GM23338 (cell line): Measurements from ENCODE around the gene TMEM218. TPM values are rescaled to one million over a fixed set of nuclear protein-coding genes. Genes with fewer than 3 reads are reported as not detected.

Source experiments
- ATAC-seq: fragments of 200-7000 bp; cut with Tn5 transposase; 3 replicates; pipeline ENCODE4 v1.9.1; 2020
- DNase-seq: peaks from one replicate; pipeline ENCODE4 v3.0.0-alpha.2; 2015; ENCODE audit warnings: low spot score
- H2AFZ ChIP-seq: fragments of 200-600 bp; sonication (generic); 2 replicates; pipeline ENCODE4 v1.8.0; 2016; ENCODE audit warnings: antibody characterized with exemption, mild to moderate bottlenecking, moderate library complexity
- H3F3A ChIP-seq: fragments of 200-600 bp; sonication (generic); replicated peaks from 2 replicates; pipeline ENCODE4 v1.8.0; 2017; ENCODE audit warnings: antibody characterized with exemption, mixed run types, low read depth
- H3K27ac ChIP-seq: fragments of 200-600 bp; sonication (generic); 2 replicates; pipeline ENCODE4 v1.6.1; 2016; ENCODE audit warnings: low read depth
- H3K27me3 ChIP-seq: fragments of 200-600 bp; sonication (generic); 2 replicates; pipeline ENCODE4 v1.8.0; 2016; ENCODE audit warnings: mild to moderate bottlenecking, mixed run types, moderate library complexity; ENCODE audit not compliant: insufficient read depth
- H3K36me3 ChIP-seq: fragments of 200-600 bp; sonication (generic); 2 replicates; pipeline ENCODE4 v1.8.0; 2016; ENCODE audit warnings: mild to moderate bottlenecking; ENCODE audit not compliant: insufficient read depth
- H3K4me1 ChIP-seq: fragments of 200-600 bp; sonication (generic); 2 replicates; pipeline ENCODE4 v1.8.0; 2016; ENCODE audit warnings: mild to moderate bottlenecking, moderate library complexity; ENCODE audit not compliant: insufficient read depth
- H3K4me2 ChIP-seq: fragments of 200-600 bp; sonication (generic); 2 replicates; pipeline ENCODE4 v1.7.1; 2017; ENCODE audit warnings: mixed run types
- H3K4me3 ChIP-seq: fragments of 200-600 bp; sonication (generic); 2 replicates; pipeline ENCODE4 v1.6.1; 2016; ENCODE audit warnings: mixed run types
- H3K79me2 ChIP-seq: fragments of 200-600 bp; sonication (generic); replicated peaks from 2 replicates; pipeline ENCODE4 v1.8.0; 2017; ENCODE audit warnings: mild to moderate bottlenecking; ENCODE audit not compliant: insufficient read depth
- H3K9me2 ChIP-seq: fragments of 200-600 bp; sonication (generic); 2 replicates; pipeline ENCODE4 v1.8.0; 2017; ENCODE audit not compliant: insufficient read depth
- H4K20me1 ChIP-seq: fragments of 200-600 bp; sonication (generic); replicated peaks from 2 replicates; pipeline ENCODE4 v1.8.0; 2017; ENCODE audit warnings: mild to moderate bottlenecking; ENCODE audit not compliant: insufficient read depth
- H3K27ac Mint-ChIP-seq: 2 replicates; pipeline ENCODE4 v1.8.0; 2020; ENCODE audit warnings: inconsistent platforms, mild to moderate bottlenecking, moderate library complexity, mixed read lengths
- H3K27me3 Mint-ChIP-seq: 3 replicates; pipeline ENCODE4 v1.8.0; 2022; ENCODE audit warnings: low read depth, mild to moderate bottlenecking, moderate library complexity, mixed read lengths, inconsistent platforms; ENCODE audit not compliant: insufficient read depth, poor library complexity
- H3K36me3 Mint-ChIP-seq: 3 replicates; pipeline ENCODE4 v1.8.0; 2021; ENCODE audit warnings: low read depth, mild to moderate bottlenecking, inconsistent platforms, moderate library complexity, mixed read lengths
- H3K4me1 Mint-ChIP-seq: 3 replicates; pipeline ENCODE4 v1.8.0; 2020; ENCODE audit warnings: mild to moderate bottlenecking, inconsistent platforms, mixed read lengths
- H3K4me3 Mint-ChIP-seq: 3 replicates; pipeline ENCODE4 v1.8.0; 2021; ENCODE audit warnings: moderate library complexity, mild to moderate bottlenecking, inconsistent platforms, mixed read lengths
- H3K9me3 Mint-ChIP-seq: 3 replicates; pipeline ENCODE4 v1.8.0; 2020; ENCODE audit warnings: moderate library complexity, mild to moderate bottlenecking, inconsistent platforms, mixed read lengths
- CREB1 ChIP-seq: fragments of 250-450 bp; sonication (Bioruptor Pico); IDR thresholded peaks from 2 replicates; pipeline ENCODE4 v1.5.0; 2020; ENCODE audit warnings: low read depth, mild to moderate bottlenecking, moderate library complexity
- CTCF ChIP-seq, 2 experiments: fragments of 200-600 bp in 1 of 2; sonication (generic) in 1 of 2; conservative IDR thresholded peaks; 2 replicates each; pipeline versions ENCODE4 v1.5.1 to v1.6.1; 2016 to 2017; ENCODE audit warnings: antibody characterized with exemption in 2 of 2, low read depth in 2 of 2, mild to moderate bottlenecking in 2 of 2, moderate library complexity in 1 of 2
- EZH2 ChIP-seq: fragments of 200-600 bp; sonication (generic); IDR thresholded peaks from one replicate; pipeline ENCODE4 v1.8.0; 2017; ENCODE audit warnings: antibody characterized with exemption, mild to moderate bottlenecking, low read depth; ENCODE audit not compliant: unreplicated experiment
- NANOG ChIP-seq: IDR thresholded peaks from 2 replicates; pipeline ENCODE4 v1.6.1; 2016; ENCODE audit warnings: antibody characterized with exemption, borderline replicate concordance
- POLR2AphosphoS5 ChIP-seq: IDR thresholded peaks from 2 replicates; pipeline ENCODE4 v1.6.1; 2016; ENCODE audit warnings: antibody characterized with exemption, low read depth
- STAT1 ChIP-seq: IDR thresholded peaks from one replicate; pipeline ENCODE4 v1.6.1; 2016; ENCODE audit warnings: antibody characterized with exemption; ENCODE audit not compliant: unreplicated experiment
- ZNF114 ChIP-seq: fragments of 250-450 bp; sonication (Bioruptor Pico); IDR thresholded peaks from 2 replicates; pipeline ENCODE4 v1.5.0; 2020; ENCODE audit warnings: mild to moderate bottlenecking, moderate library complexity
- polyA plus RNA-seq: library from polyadenylated mRNA; unstranded; fragments of >200 nt; fragmentation: Nextera tagmentation; extraction: Ambion mirVana; gene quantifications from 2 replicates; pipeline ENCODE4 v1.2.1, GENCODE V29; 2016
- total RNA-seq: library from RNA; depleted of rRNA; stranded (reverse); fragments of >200 nt; shearing (Covaris generic); gene quantifications from 2 replicates; pipeline ENCODE4 v1.2.3, GENCODE V29; 2014
- TF ChIP-seq, protein P1 (sequence below): IDR thresholded peaks from one replicate; pipeline ENCODE4 v1.6.1; 2018; ENCODE audit warnings: antibody characterized with exemption; ENCODE audit not compliant: unreplicated experiment

Gene TMEM218
- total and polyA plus RNA-seq, 2 experiments from 2014 or later, result 23.7 to 24.2 TPM

DNA sequence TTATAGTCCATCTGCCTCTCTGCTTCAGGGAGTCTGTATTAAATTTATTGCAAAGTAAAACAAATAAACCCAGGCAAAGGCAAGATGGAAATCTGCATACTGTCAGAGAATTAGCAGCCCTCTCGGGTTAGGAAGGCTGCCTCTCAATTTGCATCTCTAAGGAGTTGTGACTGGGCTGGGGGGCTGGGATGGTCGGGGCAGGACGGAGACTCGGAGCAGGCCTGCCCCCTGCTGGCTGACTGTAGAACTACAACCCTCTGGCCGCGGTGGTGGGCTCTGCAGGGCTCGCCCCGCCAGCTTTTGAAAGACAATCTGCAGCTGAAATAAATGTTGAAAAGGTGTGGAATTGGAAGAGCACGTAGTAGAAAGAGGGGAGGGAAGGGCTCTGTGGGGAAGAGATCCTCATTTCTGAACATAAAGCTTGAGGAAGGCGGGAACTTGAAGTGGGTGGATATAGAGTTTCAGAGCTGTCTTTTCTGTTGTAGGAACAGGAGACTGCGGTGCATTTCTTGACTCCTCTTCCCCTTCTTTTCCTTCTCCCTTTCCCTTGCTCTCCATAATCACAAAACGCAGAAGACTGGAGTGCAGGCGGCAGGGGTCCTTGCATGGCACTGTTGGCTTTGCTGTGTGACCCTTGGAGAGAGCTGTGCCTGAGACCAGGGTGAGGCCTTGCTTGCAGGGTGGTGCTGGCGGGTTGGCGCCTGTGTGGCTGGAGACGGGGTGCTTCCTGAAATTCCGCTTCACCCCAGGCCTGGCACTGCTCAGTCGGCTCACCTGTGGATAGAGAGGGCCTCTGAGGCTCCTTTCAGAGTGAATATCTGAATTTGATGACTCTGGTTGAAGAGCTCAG lies 30.5 kb upstream of the TMEM218 start (continued):
- TF ChIP-seq, protein P1, sequence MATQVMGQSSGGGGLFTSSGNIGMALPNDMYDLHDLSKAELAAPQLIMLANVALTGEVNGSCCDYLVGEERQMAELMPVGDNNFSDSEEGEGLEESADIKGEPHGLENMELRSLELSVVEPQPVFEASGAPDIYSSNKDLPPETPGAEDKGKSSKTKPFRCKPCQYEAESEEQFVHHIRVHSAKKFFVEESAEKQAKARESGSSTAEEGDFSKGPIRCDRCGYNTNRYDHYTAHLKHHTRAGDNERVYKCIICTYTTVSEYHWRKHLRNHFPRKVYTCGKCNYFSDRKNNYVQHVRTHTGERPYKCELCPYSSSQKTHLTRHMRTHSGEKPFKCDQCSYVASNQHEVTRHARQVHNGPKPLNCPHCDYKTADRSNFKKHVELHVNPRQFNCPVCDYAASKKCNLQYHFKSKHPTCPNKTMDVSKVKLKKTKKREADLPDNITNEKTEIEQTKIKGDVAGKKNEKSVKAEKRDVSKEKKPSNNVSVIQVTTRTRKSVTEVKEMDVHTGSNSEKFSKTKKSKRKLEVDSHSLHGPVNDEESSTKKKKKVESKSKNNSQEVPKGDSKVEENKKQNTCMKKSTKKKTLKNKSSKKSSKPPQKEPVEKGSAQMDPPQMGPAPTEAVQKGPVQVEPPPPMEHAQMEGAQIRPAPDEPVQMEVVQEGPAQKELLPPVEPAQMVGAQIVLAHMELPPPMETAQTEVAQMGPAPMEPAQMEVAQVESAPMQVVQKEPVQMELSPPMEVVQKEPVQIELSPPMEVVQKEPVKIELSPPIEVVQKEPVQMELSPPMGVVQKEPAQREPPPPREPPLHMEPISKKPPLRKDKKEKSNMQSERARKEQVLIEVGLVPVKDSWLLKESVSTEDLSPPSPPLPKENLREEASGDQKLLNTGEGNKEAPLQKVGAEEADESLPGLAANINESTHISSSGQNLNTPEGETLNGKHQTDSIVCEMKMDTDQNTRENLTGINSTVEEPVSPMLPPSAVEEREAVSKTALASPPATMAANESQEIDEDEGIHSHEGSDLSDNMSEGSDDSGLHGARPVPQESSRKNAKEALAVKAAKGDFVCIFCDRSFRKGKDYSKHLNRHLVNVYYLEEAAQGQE, result no peak
- no peak for TF ChIP-seq STAT1
- TF ChIP-seq POLR2AphosphoS5, result no peak
- TF ChIP-seq CTCF (conservative IDR thresholded peaks at IDR 0.05; ENCODE audit: low read depth in 2 of 2), result peak; percentile 85 to 98
- TF ChIP-seq NANOG, result no peak
- TF ChIP-seq ZNF114, result no peak
- TF ChIP-seq CREB1 (CRISPR knock-in tag), result peak; percentile 66; the same call in 1 of the 2 replicates
- peak; percentile 16 for TF ChIP-seq EZH2

DNA sequence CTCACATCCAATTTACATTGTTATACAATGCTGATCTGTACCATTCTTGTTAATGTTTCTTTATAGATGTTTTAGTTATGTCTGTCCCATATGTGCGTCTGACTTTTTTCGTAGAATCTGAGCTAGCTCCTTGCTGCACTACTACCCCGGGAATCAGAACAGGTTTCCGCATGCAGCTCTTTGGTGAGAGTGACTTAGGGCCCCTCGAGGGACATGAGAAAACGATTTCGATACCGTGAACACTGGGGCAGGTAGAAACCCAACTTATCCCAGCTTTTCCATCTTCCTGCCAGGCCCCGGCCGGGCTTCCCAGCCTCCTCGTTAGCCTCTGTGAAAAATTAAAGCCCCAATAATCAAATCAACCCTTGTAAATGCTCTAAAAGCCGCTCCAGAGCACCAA lies 29.8 kb upstream of the TMEM218 start:
- DNase-seq (peak; percentile 46), ATAC-seq (peak; percentile 58)
- no peaks in the 10 kb centered on the region; the same call in 1 of the 2 replicates for H3K36me3 ChIP-seq
- peak overlapping the region; percentile 30 for H3K4me3 ChIP-seq
- no peaks in the 10 kb centered on the region for H4K20me1 ChIP-seq
- H3K79me2 ChIP-seq, result no peaks in the 10 kb centered on the region
- H3K4me3 Mint-ChIP-seq, result peak overlapping the region; percentile 59
- peaks cover 76% of the 10 kb centered on the region for H3K27me3 ChIP-seq
- peak overlapping the region; percentile 65 for H3K4me2 ChIP-seq
- H3K9me2 ChIP-seq, result no peaks in the 10 kb centered on the region
- peaks cover 61% of the 10 kb centered on the region for H3K4me1 Mint-ChIP-seq
- no peak for TF ChIP-seq POLR2AphosphoS5
- no peaks in the 10 kb centered on the region for H3K36me3 Mint-ChIP-seq
- H3F3A ChIP-seq, result no peaks in the 10 kb centered on the region
- H3K27ac Mint-ChIP-seq, result no peak overlapping the region
- H2AFZ ChIP-seq, result no peak overlapping the region
- H3K27me3 Mint-ChIP-seq, result peaks cover 58% of the 10 kb centered on the region
- no peaks in the 10 kb centered on the region for H3K9me3 Mint-ChIP-seq
- H3K4me1 ChIP-seq, result peaks cover 39% of the 10 kb centered on the region
- H3K27ac ChIP-seq, result no peak overlapping the region
